ENCODE data around the gene NTPCR.

Gene NTPCR

DNA sequence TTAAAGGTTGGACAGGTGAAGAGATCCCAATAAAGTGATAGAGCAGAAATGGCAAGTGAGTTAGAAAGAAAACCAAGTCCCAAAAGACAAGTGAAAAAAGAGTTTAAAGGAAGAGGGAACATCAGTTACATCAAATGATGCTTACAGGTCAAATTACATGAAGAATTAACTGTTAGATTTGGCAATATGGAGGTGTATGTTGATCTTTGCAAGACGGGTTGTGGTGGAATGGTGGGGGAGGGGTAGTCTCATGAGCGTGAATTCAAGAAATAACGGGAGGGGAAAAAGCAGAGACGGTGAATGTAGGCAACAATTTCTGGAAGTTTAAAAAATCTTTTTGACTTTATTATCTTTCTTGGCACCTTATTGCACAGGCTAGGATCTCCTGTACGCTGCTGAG lies 76.6 kb downstream of the NTPCR start:
- H3K4me3 ChIP-seq (IDR thresholded peaks at IDR 0.05; ENCODE audit: insufficient read depth, low read depth, low read length): no peak overlapping the region

DNA sequence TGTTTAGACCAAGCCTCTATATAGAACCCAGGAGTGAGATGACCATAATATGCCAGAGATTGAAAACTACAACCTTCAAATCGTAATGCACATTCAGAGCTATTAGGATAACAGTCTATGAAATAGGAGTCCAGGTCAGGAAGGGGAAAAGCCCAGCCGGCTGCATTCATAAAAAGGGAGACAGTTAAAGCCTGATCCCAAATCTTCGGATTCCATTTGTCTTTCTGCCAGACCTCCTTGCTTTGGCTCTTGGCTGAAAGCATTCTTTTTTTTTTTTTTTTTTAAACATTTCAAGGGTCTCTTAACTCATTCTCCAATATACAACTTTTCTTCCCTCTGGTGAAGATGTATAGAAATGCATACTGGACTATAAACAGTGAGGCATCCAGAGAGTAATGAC lies 81.1 kb downstream of the NTPCR start:
- H3K4me2 ChIP-seq: no peak overlapping the region
- no peak overlapping the region for H3K9ac ChIP-seq
- H2AFZ ChIP-seq (ENCODE audit: low read depth): no peak overlapping the region
- H3K27me3 ChIP-seq (ENCODE audit: insufficient read depth, low read depth): no peaks in the 10 kb centered on the region
- TF ChIP-seq, protein P1, sequence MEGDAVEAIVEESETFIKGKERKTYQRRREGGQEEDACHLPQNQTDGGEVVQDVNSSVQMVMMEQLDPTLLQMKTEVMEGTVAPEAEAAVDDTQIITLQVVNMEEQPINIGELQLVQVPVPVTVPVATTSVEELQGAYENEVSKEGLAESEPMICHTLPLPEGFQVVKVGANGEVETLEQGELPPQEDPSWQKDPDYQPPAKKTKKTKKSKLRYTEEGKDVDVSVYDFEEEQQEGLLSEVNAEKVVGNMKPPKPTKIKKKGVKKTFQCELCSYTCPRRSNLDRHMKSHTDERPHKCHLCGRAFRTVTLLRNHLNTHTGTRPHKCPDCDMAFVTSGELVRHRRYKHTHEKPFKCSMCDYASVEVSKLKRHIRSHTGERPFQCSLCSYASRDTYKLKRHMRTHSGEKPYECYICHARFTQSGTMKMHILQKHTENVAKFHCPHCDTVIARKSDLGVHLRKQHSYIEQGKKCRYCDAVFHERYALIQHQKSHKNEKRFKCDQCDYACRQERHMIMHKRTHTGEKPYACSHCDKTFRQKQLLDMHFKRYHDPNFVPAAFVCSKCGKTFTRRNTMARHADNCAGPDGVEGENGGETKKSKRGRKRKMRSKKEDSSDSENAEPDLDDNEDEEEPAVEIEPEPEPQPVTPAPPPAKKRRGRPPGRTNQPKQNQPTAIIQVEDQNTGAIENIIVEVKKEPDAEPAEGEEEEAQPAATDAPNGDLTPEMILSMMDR (conservative IDR thresholded peaks at IDR 0.05; ENCODE audit: low read depth, low read length): no peak
- no peaks in the 10 kb centered on the region for H3K4me1 ChIP-seq (ENCODE audit: low read depth, poor library complexity, severe bottlenecking)
- H3K27ac ChIP-seq: no peak overlapping the region
- H3K4me3 ChIP-seq (IDR thresholded peaks at IDR 0.05; ENCODE audit: insufficient read depth, low read depth, low read length): no peak overlapping the region
- no peaks in the 10 kb centered on the region for H3K79me2 ChIP-seq (ENCODE audit: insufficient read depth, low read depth)
- no peaks in the 10 kb centered on the region for H4K20me1 ChIP-seq (ENCODE audit: insufficient read depth)
- H3K36me3 ChIP-seq (ENCODE audit: insufficient read depth): no peaks in the 10 kb centered on the region

More for the DNA sequence above, 76.6 kb downstream of the NTPCR start:
- TF ChIP-seq, protein P1 (conservative IDR thresholded peaks at IDR 0.05; ENCODE audit: low read depth, low read length): no peak
- H3K9ac ChIP-seq: no peak overlapping the region
- H2AFZ ChIP-seq (ENCODE audit: low read depth): no peak overlapping the region
- H4K20me1 ChIP-seq (ENCODE audit: insufficient read depth): no peaks in the 10 kb centered on the region
- H3K27me3 ChIP-seq (ENCODE audit: insufficient read depth, low read depth): no peaks in the 10 kb centered on the region
- H3K4me2 ChIP-seq: no peak overlapping the region
- no peaks in the 10 kb centered on the region for H3K79me2 ChIP-seq (ENCODE audit: insufficient read depth, low read depth)
- H3K27ac ChIP-seq: no peak overlapping the region
- H3K36me3 ChIP-seq (ENCODE audit: insufficient read depth): no peaks in the 10 kb centered on the region
- no peaks in the 10 kb centered on the region for H3K4me1 ChIP-seq (ENCODE audit: low read depth, poor library complexity, severe bottlenecking)

DNA sequence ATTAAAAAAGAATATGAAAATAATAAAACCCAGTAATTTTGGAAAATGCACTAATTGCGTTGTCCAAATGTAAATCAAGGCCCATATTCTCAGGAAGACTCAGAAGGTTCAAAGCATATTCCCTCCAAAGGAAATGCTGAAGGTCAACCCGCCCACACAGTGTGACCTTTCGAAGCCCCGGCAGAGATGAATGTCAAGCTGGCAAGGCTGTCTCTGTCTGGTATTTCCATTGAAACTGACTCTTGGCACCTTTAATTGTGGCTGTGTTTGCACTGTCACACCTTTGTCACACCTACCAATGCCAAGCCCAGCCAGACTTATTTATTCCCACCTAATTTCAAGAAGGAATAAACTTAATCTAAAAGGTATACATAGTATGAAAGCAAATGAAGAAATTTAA lies 82.5 kb downstream of the NTPCR start:
- TF ChIP-seq, protein P1 (conservative IDR thresholded peaks at IDR 0.05; ENCODE audit: low read depth, low read length): no peak
- Histone ChIP-seq H3K27ac (no peak overlapping the region), H2AFZ (ENCODE audit: low read depth) (no peak overlapping the region), H4K20me1 (ENCODE audit: insufficient read depth) (no peaks in the 10 kb centered on the region), H3K36me3 (ENCODE audit: insufficient read depth) (no peaks in the 10 kb centered on the region), H3K4me2 (no peak overlapping the region), H3K79me2 (ENCODE audit: insufficient read depth, low read depth) (no peaks in the 10 kb centered on the region), H3K27me3 (ENCODE audit: insufficient read depth, low read depth) (no peaks in the 10 kb centered on the region), H3K9ac (no peak overlapping the region), H3K4me3 (IDR thresholded peaks at IDR 0.05; ENCODE audit: insufficient read depth, low read depth, low read length) (no peak overlapping the region), H3K4me1 (ENCODE audit: low read depth, poor library complexity, severe bottlenecking) (no peaks in the 10 kb centered on the region)

DNA sequence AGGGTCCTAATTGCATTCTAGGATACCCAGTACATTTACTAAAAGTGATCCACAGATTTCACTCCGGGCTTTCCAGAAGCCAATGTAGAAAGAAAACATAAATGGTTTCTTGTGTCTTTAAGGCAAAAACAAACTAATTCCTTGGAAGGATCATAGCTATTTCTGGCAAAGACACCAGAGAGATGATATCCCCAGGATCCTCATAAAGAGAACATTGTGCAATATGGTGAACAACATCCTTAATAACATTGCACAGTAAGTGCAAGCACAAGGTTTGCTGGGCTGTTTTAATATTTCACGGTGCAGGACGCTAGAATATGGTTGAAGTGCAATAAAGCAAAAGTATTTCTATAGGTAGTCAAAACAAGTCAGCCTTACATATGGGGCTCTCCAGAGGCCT lies 83.0 kb downstream of the NTPCR start:
- Histone ChIP-seq H4K20me1 (ENCODE audit: insufficient read depth) (no peaks in the 10 kb centered on the region), H3K79me2 (ENCODE audit: insufficient read depth, low read depth) (no peaks in the 10 kb centered on the region), H3K4me2 (no peak overlapping the region), H3K36me3 (ENCODE audit: insufficient read depth) (no peaks in the 10 kb centered on the region), H3K27ac (no peak overlapping the region), H3K4me1 (ENCODE audit: low read depth, poor library complexity, severe bottlenecking) (no peaks in the 10 kb centered on the region), H2AFZ (ENCODE audit: low read depth) (no peak overlapping the region), H3K27me3 (ENCODE audit: insufficient read depth, low read depth) (no peaks in the 10 kb centered on the region), H3K4me3 (IDR thresholded peaks at IDR 0.05; ENCODE audit: insufficient read depth, low read depth, low read length) (no peak overlapping the region), H3K9ac (no peak overlapping the region)
- TF ChIP-seq, protein P1 (conservative IDR thresholded peaks at IDR 0.05; ENCODE audit: low read depth, low read length): no peak

All from KMS-11 (cell line).